Activated CD4-positive, alpha-beta T cell treated with anti-CD3 and anti-CD28 coated beads, Interleukin-2, amount 50 U/mL, for 4 hours (primary cell): ENCODE measurements around the gene ZBTB7B.

Source experiments
- DNase-seq, 2 experiments: peaks; one replicate each; pipeline ENCODE4 v3.0.0-alpha.2; 2020

Gene ZBTB7B

GRCh38 chr1:155062702-155063411 lies 60.3 kb downstream of the ZBTB7B start:
- DNase-seq, result peak; percentile 71 to 80

- DNase-seq, result peak; percentile 77 to 79
Observed at GRCh38 chr1:155063550-155064110, 61.0 kb downstream of the ZBTB7B start, which contains the start of gene EFNA4. EFNA4 (plus strand) TSS chr1:155063740; CDS start chr1:155063824, 84 bp downstream.

DNA sequence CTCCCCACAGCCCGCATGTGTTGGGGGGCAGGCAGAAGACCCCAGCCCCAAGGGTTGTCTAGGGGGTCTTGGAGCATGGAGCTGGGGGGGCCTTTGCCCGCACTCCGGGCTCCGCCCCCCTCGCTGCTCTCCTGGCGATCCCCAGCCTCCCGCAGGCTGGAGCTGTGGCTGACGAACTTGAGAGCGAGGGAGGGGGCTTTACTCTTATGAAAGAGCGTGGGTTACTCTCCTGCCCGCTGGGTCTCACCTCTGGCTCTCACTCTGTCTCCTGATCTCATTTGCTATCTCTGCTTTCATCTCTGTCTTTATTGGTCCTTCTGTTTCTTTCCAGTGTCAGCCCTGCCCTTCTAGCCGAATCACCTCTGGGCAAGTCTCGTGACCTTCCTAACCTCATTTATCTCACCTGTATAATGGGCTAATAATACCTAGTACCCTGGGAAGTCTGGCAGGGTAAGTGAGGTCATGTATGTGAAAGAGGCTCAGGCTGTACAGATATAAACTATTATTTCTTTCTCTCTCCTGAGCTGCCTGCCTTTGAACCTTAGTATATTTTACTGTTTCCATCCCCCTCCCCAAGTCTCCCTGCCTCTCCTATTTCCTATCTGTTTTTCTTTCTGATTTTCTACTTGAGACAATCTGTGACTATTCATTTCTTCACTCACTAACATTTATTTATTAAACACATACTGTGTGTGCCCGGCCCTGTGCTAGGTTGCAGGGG lies 61.7 kb downstream of the ZBTB7B start:
- DNase-seq, result no peak

- no peak for DNase-seq
Observed at GRCh38 chr1:155064832-155065429, 62.3 kb downstream of the ZBTB7B start.

DNA sequence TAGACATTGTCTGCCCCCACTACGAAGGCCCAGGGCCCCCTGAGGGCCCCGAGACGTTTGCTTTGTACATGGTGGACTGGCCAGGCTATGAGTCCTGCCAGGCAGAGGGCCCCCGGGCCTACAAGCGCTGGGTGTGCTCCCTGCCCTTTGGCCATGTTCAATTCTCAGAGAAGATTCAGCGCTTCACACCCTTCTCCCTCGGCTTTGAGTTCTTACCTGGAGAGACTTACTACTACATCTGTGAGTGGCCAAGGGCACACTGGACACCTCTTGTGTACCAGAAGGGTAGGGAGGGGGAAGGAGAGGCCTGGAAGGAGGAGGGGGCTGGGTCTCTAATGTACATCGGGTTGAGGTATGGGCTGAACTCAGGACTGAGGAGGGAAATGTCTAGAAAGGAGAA lies 64.2 kb downstream of the ZBTB7B start:
- DNase-seq, result no peak
